Liver (tissue), 2 donors: ENCODE results near the gene E2F4.

Source experiments
- CTCF ChIP-seq: fragments of 150-350 bp; IDR thresholded peaks from 2 replicates; pipeline ENCODE4 v1.5.1; 2017; ENCODE audit warnings: improper control_type of control experiment, low read depth, low read length; ENCODE audit not compliant: missing input control
- FOXA1 ChIP-seq: IDR thresholded peaks from 2 replicates; pipeline ENCODE4 v1.6.1; 2016; ENCODE audit warnings: antibody characterized with exemption
- MAX ChIP-seq: IDR thresholded peaks from 2 replicates; pipeline ENCODE4 v1.6.1; 2016; ENCODE audit warnings: antibody characterized with exemption
- donor health status: healthy.

- TF ChIP-seq CTCF (no peak), FOXA1 (no peak), MAX (no peak)
These were observed 41.6 kb downstream of the E2F4 start for GRCh38 chr16:67233596-67233995.
